Measurements from ENCODE around the gene SCMH1. TPM values are rescaled to one million over a fixed set of nuclear protein-coding genes. Genes with fewer than 3 reads are reported as not detected.
A peak's percentile ranks its signal among the peaks of the same experiment; 100 is the strongest.

SCMH1 gene
- total RNA-seq, 4 donors from 2014 or later: 27.1 to 116 (median 52.9) TPM

GRCh38 chr1:41245659-41246058 lies 3.6 kb upstream of the SCMH1 start:
- H3K36me3 ChIP-seq: no peaks in the 10 kb centered on the region
- no peak overlapping the region for H3K4me3 ChIP-seq
- TF ChIP-seq POLR2A (IDR thresholded peaks at IDR 0.05): no peak
- no peak for TF ChIP-seq CTCF (IDR thresholded peaks at IDR 0.05)
- H3K4me1 ChIP-seq: peaks cover 0 to 14% (median 2%) of the 10 kb centered on the region in 4 donors
- H3K27me3 ChIP-seq: no peaks in the 10 kb centered on the region
- no peak overlapping the region for H3K27ac ChIP-seq
- no peak for DNase-seq
- no peaks in the 10 kb centered on the region for H3K9me3 ChIP-seq

- Histone ChIP-seq H3K27ac (no peak overlapping the region), H3K27me3 (no peaks in the 10 kb centered on the region), H3K4me3 (peak overlapping the region in 2 of 4 donors; percentile 87 to 98), H3K36me3 (no peaks in the 10 kb centered on the region), H3K4me1 (peaks cover 0 to 39% (median 2%) of the 10 kb centered on the region in 4 donors), H3K9me3 (no peaks in the 10 kb centered on the region)
- TF ChIP-seq POLR2A (IDR thresholded peaks at IDR 0.05) (no peak), CTCF (IDR thresholded peaks at IDR 0.05) (no peak)
- no peak for DNase-seq
Measured at GRCh38 chr1:41243079-41243385, 926 bp upstream of the SCMH1 start.

GRCh38 chr1:41242342-41243078 lies 404 bp upstream of the SCMH1 start:
- peak in 2 of 3 donors; percentile 40 to 57 for DNase-seq
- peaks cover 0 to 43% (median 2%) of the 10 kb centered on the region in 4 donors for H3K4me1 ChIP-seq
- TF ChIP-seq CTCF (IDR thresholded peaks at IDR 0.05) (no peak), POLR2A (IDR thresholded peaks at IDR 0.05) (no peak)

GRCh38 chr1:41241354-41241748 lies 755 bp downstream of the SCMH1 start:
- Histone ChIP-seq H3K36me3 (no peaks in the 10 kb centered on the region), H3K9me3 (no peaks in the 10 kb centered on the region), H3K27ac (peak overlapping the region; percentile 91 to 99 (median 95)), H3K27me3 (no peaks in the 10 kb centered on the region), H3K4me1 (peaks cover 0 to 43% (median 2%) of the 10 kb centered on the region in 4 donors), H3K4me3 (peak overlapping the region; percentile 87 to 99 (median 96))
- DNase-seq: peak; percentile 71 to 80 (median 72)
- peak in 1 of 6 experiments; percentile 4 for TF ChIP-seq CTCF (IDR thresholded peaks at IDR 0.05)
- no peak for TF ChIP-seq POLR2A (IDR thresholded peaks at IDR 0.05)

More at GRCh38 chr1:41242342-41243078, 404 bp upstream of the SCMH1 start:
- no peaks in the 10 kb centered on the region for H3K27me3 ChIP-seq
- H3K36me3 ChIP-seq: no peaks in the 10 kb centered on the region
- H3K9me3 ChIP-seq: no peaks in the 10 kb centered on the region
- H3K4me3 ChIP-seq: peak overlapping the region; percentile 87 to 99 (median 96)
- peak overlapping the region; percentile 82 to 99 (median 95) for H3K27ac ChIP-seq

- no peak for DNase-seq
- H3K27me3 ChIP-seq: no peaks in the 10 kb centered on the region
- peaks cover 0 to 43% (median 2%) of the 10 kb centered on the region in 4 donors for H3K4me1 ChIP-seq
- H3K27ac ChIP-seq: peak overlapping the region; percentile 91 to 99 (median 95)
- no peaks in the 10 kb centered on the region for H3K9me3 ChIP-seq
- TF ChIP-seq CTCF (IDR thresholded peaks at IDR 0.05) (no peak), POLR2A (IDR thresholded peaks at IDR 0.05) (no peak)
- peak overlapping the region; percentile 87 to 99 (median 96) for H3K4me3 ChIP-seq
- no peaks in the 10 kb centered on the region for H3K36me3 ChIP-seq
Measured at GRCh38 chr1:41240781-41241353, 1.2 kb downstream of the SCMH1 start.
